Neutrophil (primary cell): Measurements from ENCODE around the gene ITSN2.
A peak's percentile ranks its signal among the peaks of the same experiment; 100 is the strongest.
"Not testable (repeated sequence)": the region's sequence is repeated elsewhere in the genome, so short reads cannot be mapped to it uniquely, and the experiment has no call there.

ENCODE experiments used
- H3K27ac ChIP-seq: fragments of 200-600 bp; sonication (generic); 2 replicates; pipeline ENCODE4 v1.5.1; 2016; ENCODE audit warnings: mild to moderate bottlenecking, moderate library complexity
- H3K27me3 ChIP-seq: fragments of 200-600 bp; sonication (generic); 2 replicates; pipeline ENCODE4 v1.6.0; 2016; ENCODE audit warnings: mild to moderate bottlenecking
- H3K36me3 ChIP-seq: fragments of 200-600 bp; sonication (generic); 2 replicates; pipeline ENCODE4 v1.5.1; 2017
- H3K4me1 ChIP-seq, 2 experiments: fragments of 200-600 bp in 1 of 2; sonication (generic) in 1 of 2; 1 replicate in 1 of 2; 2 replicates in 1 of 2; pipeline versions ENCODE4 v1.5.1 to v1.6.1; 2013 to 2016; ENCODE audit warnings: low read depth in 1 of 2, low read length in 1 of 2, mild to moderate bottlenecking in 1 of 2, moderate library complexity in 1 of 2; ENCODE audit not compliant: control insufficient read depth in 1 of 2, insufficient read depth in 1 of 2
- H3K4me3 ChIP-seq, 2 experiments: fragments of 200-600 bp in 1 of 2; sonication (generic) in 1 of 2; 1 replicate in 1 of 2; 2 replicates in 1 of 2; pipeline ENCODE4 v1.5.1; 2013 to 2016; ENCODE audit warnings: low read depth in 1 of 2, low read length in 1 of 2, mild to moderate bottlenecking in 1 of 2, moderate library complexity in 1 of 2
- H3K9me3 ChIP-seq: fragments of 200-600 bp; sonication (generic); 2 replicates; pipeline ENCODE4 v1.5.1; 2016
- CTCF ChIP-seq: fragments of 200-600 bp; sonication (generic); IDR thresholded peaks from 2 replicates; pipeline ENCODE4 v1.5.1; 2016; ENCODE audit warnings: antibody characterized with exemption

ITSN2 gene

GRCh38 chr2:24349097-24349496 lies 11.2 kb downstream of the ITSN2 start:
- H3K36me3 ChIP-seq = no peaks in the 10 kb centered on the region
- peaks cover 17 to 33% of the 10 kb centered on the region in 2 experiments for H3K4me1 ChIP-seq
- no peak overlapping the region for H3K4me3 ChIP-seq
- H3K27ac ChIP-seq = no peak overlapping the region
- no peak for TF ChIP-seq CTCF
- no peaks in the 10 kb centered on the region for H3K9me3 ChIP-seq
- no peaks in the 10 kb centered on the region for H3K27me3 ChIP-seq

- Histone ChIP-seq H3K27me3 (no peaks in the 10 kb centered on the region), H3K9me3 (no peaks in the 10 kb centered on the region), H3K4me1 (peaks cover 9 to 15% of the 10 kb centered on the region in 2 experiments), H3K27ac (no peak overlapping the region), H3K36me3 (no peaks in the 10 kb centered on the region), H3K4me3 (no peak overlapping the region)
- no peak for TF ChIP-seq CTCF
Observed at GRCh38 chr2:24345937-24346336, 14.4 kb downstream of the ITSN2 start.

- H3K4me1 ChIP-seq = peaks cover 27 to 29% of the 10 kb centered on the region in 2 experiments
- TF ChIP-seq CTCF = no peak
- no peaks in the 10 kb centered on the region for H3K9me3 ChIP-seq
- H3K27ac ChIP-seq = peak overlapping the region; percentile 66
- H3K4me3 ChIP-seq = no peak overlapping the region
- H3K36me3 ChIP-seq = no peaks in the 10 kb centered on the region
- H3K27me3 ChIP-seq = no peaks in the 10 kb centered on the region
Observed at GRCh38 chr2:24343225-24343882, 17.0 kb downstream of the ITSN2 start.

GRCh38 chr2:24342110-24342910 lies 18.0 kb downstream of the ITSN2 start:
- Histone ChIP-seq H3K27ac (no peak overlapping the region), H3K27me3 (no peaks in the 10 kb centered on the region), H3K4me3 (no peak overlapping the region), H3K9me3 (no peaks in the 10 kb centered on the region), H3K4me1 (peaks cover 32 to 37% of the 10 kb centered on the region in 2 experiments), H3K36me3 (no peaks in the 10 kb centered on the region)
- no peak for TF ChIP-seq CTCF

- H3K36me3 ChIP-seq = no peaks in the 10 kb centered on the region
- no peaks in the 10 kb centered on the region for H3K9me3 ChIP-seq
- no peak overlapping the region for H3K4me3 ChIP-seq
- no peak for TF ChIP-seq CTCF
- peaks cover 40 to 43% of the 10 kb centered on the region in 2 experiments for H3K4me1 ChIP-seq
- H3K27me3 ChIP-seq = no peaks in the 10 kb centered on the region
- H3K27ac ChIP-seq = peak overlapping the region; percentile 64
Observed at GRCh38 chr2:24339856-24340262, 20.5 kb downstream of the ITSN2 start.

- not testable (repeated sequence) for H3K9me3 ChIP-seq, H3K27me3 ChIP-seq, H3K4me3 ChIP-seq, H3K36me3 ChIP-seq
- H3K27ac ChIP-seq = peak overlapping the region; percentile 64
- peaks cover 40 to 43% of the 10 kb centered on the region in 2 experiments for H3K4me1 ChIP-seq
Observed at GRCh38 chr2:24339098-24339497, 21.2 kb downstream of the ITSN2 start.
